Pancreas (tissue), 10 donors: ENCODE results near the gene DNAJC7. TPM values are rescaled to one million over a fixed set of nuclear protein-coding genes. Genes with fewer than 3 reads are reported as not detected.
A peak's percentile ranks its signal among the peaks of the same experiment; 100 is the strongest.

Experiments used
- ATAC-seq, 4 donors: fragments of 200-7000 bp; cut with Tn5 transposase; one replicate each; pipeline versions ENCODE4 v1.8.0 to v1.9.1; 2020; ENCODE audit warnings: mild to moderate bottlenecking in 4 of 4, moderate library complexity in 4 of 4
- DNase-seq, 6 donors: peaks; one replicate each; pipeline ENCODE4 v3.0.0-alpha.2; 2020
- FAIRE-seq: peaks from 2 replicates; lab custom pipeline; 2012; peaks lifted over from hg19 to GRCh38; lab: Jason Lieb, UNC
- H3K27ac ChIP-seq, 4 donors: fragments of 200-600 bp; sonication (generic); 1 replicate in 3 of 4; 2 replicates in 1 of 4; pipeline versions ENCODE4 v1.5.0 to v1.8.0; 2020
- H3K27me3 ChIP-seq, 4 donors: fragments of 200-600 bp; one replicate each; pipeline ENCODE4 v1.8.0; 2021
- H3K36me3 ChIP-seq, 3 donors: fragments of 200-600 bp; sonication (generic) in 1 of 3; one replicate each; pipeline versions ENCODE4 v1.5.0 to v1.8.0; 2020 to 2021
- H3K4me1 ChIP-seq, 3 donors: fragments of 200-600 bp; one replicate each; pipeline ENCODE4 v1.8.0; 2021
- H3K4me3 ChIP-seq, 4 donors: fragments of 200-600 bp; sonication (generic) in 2 of 4; one replicate each; pipeline versions ENCODE4 v1.5.0 to v1.8.0; 2020 to 2021
- H3K9me3 ChIP-seq, 4 donors: fragments of 200-600 bp; one replicate each; pipeline ENCODE4 v1.8.0; 2021
- CTCF ChIP-seq, 4 donors: fragments of 200-600 bp; sonication (generic) in 3 of 4; IDR thresholded peaks; one replicate each; pipeline versions ENCODE4 v1.5.0 to v1.8.0; 2021; ENCODE audit warnings: antibody characterized with exemption in 4 of 4
- WGBS, 2 donors: extraction: QIAGEN DNeasy Blood & Tissue Kit; methylation state at CpG; one replicate each; pipeline ENCODE4 v1.1.7; 2013; 5-methylcytosine and 5-hydroxymethylcytosine counted together
- intact Hi-C, 3 donors: fragments of 100-400 bp; cut with DNase I; formaldehyde crosslinking; loops; one replicate each; pipeline versions ENCODE4 v1.11.1 to v1.14.2; 2022
- polyA plus RNA-seq, 2 donors: library from polyadenylated mRNA; stranded (reverse); fragments of 200-250 nt; gene quantifications; one replicate each; pipeline ENCODE4 v1.2.3, GENCODE V29; 2013
- total RNA-seq, 6 donors: library from RNA; stranded (reverse); fragmentation: NEBNext Ultra II Directional in 4 of 6; extraction: Animal tissue kit (Norgen Biotek cat#: 25700) in 4 of 6; gene quantifications; one replicate each; pipeline versions ENCODE4 v1.2.1 to v1.2.4, GENCODE V29; 2021 to 2023
- donor health status: healthy with polysubstance abuse.
- donor health status: DM: no; HTN: no; CAD: no; lungs with moderate emphysema.
- donor health status: DM: no; HTN: no; CAD: no.
- donor health status: control.
- donor health status: control.
- donor health status: Bipolar disorder and iron deficiency.
- donor health status: DM: yes; HTN: yes; CAD: no.
- donor health status: DM: no; HTN: no; CAD: no.
- donor health status: DM: no; HTN: no; CAD: no.
- donor health status: DM: yes; HTN: yes; CAD: no.

Gene DNAJC7
- total and polyA plus RNA-seq, 8 donors, result 32.2 to 63.6 (median 38.4) TPM

- ATAC-seq (peak; percentile 76 to 96 (median 90)), FAIRE-seq (no peak), DNase-seq (peak in 5 of 6 donors; percentile 62 to 79 (median 77))
- no peak for TF ChIP-seq CTCF (IDR thresholded peaks at IDR 0.05)
- no peak overlapping the region for H3K4me3 ChIP-seq
- no peaks in the 10 kb centered on the region for H3K9me3 ChIP-seq
- H3K27ac ChIP-seq, result no peak overlapping the region
- no peaks in the 10 kb centered on the region for H3K27me3 ChIP-seq
- peaks cover 0 to 4% (median 0%) of the 10 kb centered on the region in 3 donors for H3K4me1 ChIP-seq
- WGBS, 2 donors, result 72 to 77% methylated on average over 20 of the region's 20 CpGs
- intact Hi-C loops, result no loop called here
- no peaks in the 10 kb centered on the region for H3K36me3 ChIP-seq
Measured at GRCh38 chr17:42042598-42043319, 25.5 kb upstream of the DNAJC7 start.

GRCh38 chr17:42041619-42042018 lies 24.4 kb upstream of the DNAJC7 start:
- no peak for TF ChIP-seq CTCF (IDR thresholded peaks at IDR 0.05)
- intact Hi-C loops, result no loop called here
- Histone ChIP-seq H3K36me3 (no peaks in the 10 kb centered on the region), H3K27me3 (no peaks in the 10 kb centered on the region), H3K27ac (no peak overlapping the region), H3K4me1 (peaks cover 0 to 4% (median 0%) of the 10 kb centered on the region in 3 donors), H3K9me3 (no peaks in the 10 kb centered on the region), H3K4me3 (no peak overlapping the region)
- no peak for ATAC-seq
- DNase-seq, result no peak
- FAIRE-seq, result no peak

- DNase-seq, result no peak
- intact Hi-C loops, result no loop called here
- no peak for FAIRE-seq
- H3K4me1 ChIP-seq, result peaks cover 0 to 4% (median 0%) of the 10 kb centered on the region in 3 donors
- H3K36me3 ChIP-seq, result no peaks in the 10 kb centered on the region
- H3K9me3 ChIP-seq, result no peaks in the 10 kb centered on the region
- no peak overlapping the region for H3K4me3 ChIP-seq
- no peaks in the 10 kb centered on the region for H3K27me3 ChIP-seq
- no peak overlapping the region for H3K27ac ChIP-seq
- 95 to 99% methylated on average over 10 of the region's 10 CpGs for whole genome bisulfite sequencing, 2 donors
- no peak for ATAC-seq
- no peak for TF ChIP-seq CTCF (IDR thresholded peaks at IDR 0.05)
Measured at GRCh38 chr17:42040818-42041217, 23.6 kb upstream of the DNAJC7 start.

- FAIRE-seq (no peak), ATAC-seq (no peak), DNase-seq (peak in 2 of 6 donors; percentile 54 to 77)
- H3K27me3 ChIP-seq, result no peaks in the 10 kb centered on the region
- intact Hi-C loops, result no loop called here
- H3K27ac ChIP-seq, result no peak overlapping the region
- H3K36me3 ChIP-seq, result no peaks in the 10 kb centered on the region
- no peak for TF ChIP-seq CTCF (IDR thresholded peaks at IDR 0.05)
- H3K4me3 ChIP-seq, result no peak overlapping the region
- WGBS, 2 donors, result 72 to 73% methylated on average over 76 to 77 of the region's 77 CpGs
- H3K9me3 ChIP-seq, result no peaks in the 10 kb centered on the region
- H3K4me1 ChIP-seq, result peaks cover 0 to 4% (median 0%) of the 10 kb centered on the region in 3 donors
Measured at GRCh38 chr17:42039794-42040763, 22.8 kb upstream of the DNAJC7 start.
